Fibroblast of lung (primary cell): Measurements from ENCODE around the gene PACC1. TPM values are rescaled to one million over a fixed set of nuclear protein-coding genes. Genes with fewer than 3 reads are reported as not detected.
A peak's percentile ranks its signal among the peaks of the same experiment; 100 is the strongest.

Experiments used
- DNase-seq, 2 donors: peaks; one replicate each; pipeline versions ENCODE4 v3.0.0 to v3.0.0-alpha.2; 2010; ENCODE audit warnings: low read depth in 2 of 2
- H2AFZ ChIP-seq: 2 replicates; pipeline ENCODE4 v1.5.1; 2012; ENCODE audit warnings: low read length, control low read depth, inconsistent platforms
- H3K27ac ChIP-seq: 2 replicates; pipeline ENCODE4 v1.5.1; 2011; ENCODE audit warnings: low read length, control low read depth; ENCODE audit not compliant: insufficient read depth
- H3K27me3 ChIP-seq: 2 replicates; pipeline ENCODE4 v1.5.1; 2011; ENCODE audit warnings: mild to moderate bottlenecking, low read length; ENCODE audit not compliant: control insufficient read depth, insufficient read depth
- H3K36me3 ChIP-seq: 2 replicates; pipeline ENCODE4 v1.5.1; 2011; ENCODE audit warnings: low read length; ENCODE audit not compliant: control insufficient read depth, insufficient read depth
- H3K4me1 ChIP-seq: 2 replicates; pipeline ENCODE4 v1.5.1; 2011; ENCODE audit warnings: low read length; ENCODE audit not compliant: control insufficient read depth, insufficient read depth; ENCODE audit errors: extremely low read depth
- H3K4me2 ChIP-seq: 2 replicates; pipeline ENCODE4 v1.5.1; 2011; ENCODE audit warnings: low read length, control low read depth; ENCODE audit not compliant: insufficient read depth; ENCODE audit errors: extremely low read depth
- H3K4me3 ChIP-seq, 4 experiments: fragments of 200-600 bp in 1 of 4; sonication (generic) in 1 of 4; replicated peaks in 1 of 4; 2 replicates each; pipeline ENCODE4 v1.5.1; 2011 to 2016; ENCODE audit warnings: low read length in 4 of 4, low read depth in 3 of 4, mild to moderate bottlenecking in 3 of 4, control low read depth in 2 of 4, inconsistent platforms in 1 of 4, mixed read lengths in 1 of 4; ENCODE audit not compliant: insufficient read depth in 1 of 4; ENCODE audit errors: control extremely low read depth in 1 of 4
- H3K79me2 ChIP-seq: 2 replicates; pipeline ENCODE4 v1.5.1; 2012; ENCODE audit warnings: mild to moderate bottlenecking, low read length, inconsistent platforms; ENCODE audit not compliant: control insufficient read depth, insufficient read depth
- H3K9ac ChIP-seq: 2 replicates; pipeline ENCODE4 v1.5.1; 2011; ENCODE audit warnings: mild to moderate bottlenecking, low read length, control low read depth; ENCODE audit not compliant: insufficient read depth
- H3K9me3 ChIP-seq: 2 replicates; pipeline ENCODE4 v1.5.1; 2012; ENCODE audit warnings: low read depth, low read length; ENCODE audit not compliant: control insufficient read depth, insufficient read depth
- H4K20me1 ChIP-seq: 2 replicates; pipeline ENCODE4 v1.5.1; 2011; ENCODE audit warnings: low read length; ENCODE audit not compliant: control insufficient read depth, insufficient read depth; ENCODE audit errors: extremely low read depth
- CTCF ChIP-seq, 2 donors: IDR thresholded peaks in 1 of 2; conservative IDR thresholded peaks in 1 of 2; 1 replicate in 1 of 2; 2 replicates in 1 of 2; pipeline ENCODE4 v1.5.1; 2011 to 2012; ENCODE audit warnings: low read length in 2 of 2, control low read depth in 1 of 2, inconsistent platforms in 1 of 2, low read depth in 1 of 2, mild to moderate bottlenecking in 1 of 2
- EZH2 ChIP-seq: IDR thresholded peaks from 2 replicates; pipeline ENCODE4 v1.5.1; 2012; ENCODE audit warnings: low read length, control low read depth, mild to moderate bottlenecking; ENCODE audit errors: missing control alignments
- polyA plus RNA-seq, 2 donors: library from polyadenylated mRNA; depleted of rRNA in 1 of 2; stranded (reverse) in 1 of 2; unstranded in 1 of 2; fragments of >200 nt; gene quantifications; 2 replicates each; pipeline ENCODE4 v1.2.1, GENCODE V29; 2011 to 2012; ENCODE audit warnings: missing spikeins in 1 of 2
- total RNA-seq: library from RNA; depleted of rRNA; stranded (reverse); fragments of >200 nt; gene quantifications from 2 replicates; pipeline ENCODE4 v1.2.1, GENCODE V29; 2014

PACC1 gene
- total and polyA plus RNA-seq, 2 donors (not counting 1 experiment from before 2014, with no cell fraction given), result 5.7 to 16.0 TPM

GRCh38 chr1:212368073-212368484 lies 46.6 kb downstream of the PACC1 start:
- no peak overlapping the region for H3K4me3 ChIP-seq
- H3K9ac ChIP-seq, result no peak overlapping the region
- peak; percentile 96 to 97 for TF ChIP-seq CTCF (conservative IDR thresholded peaks at IDR 0.05 in 1 of 2, IDR thresholded peaks at IDR 0.05 in 1 of 2; ENCODE audit: low read depth in 1 of 2, low read length in 2 of 2)
- no peak for TF ChIP-seq EZH2
- H3K4me1 ChIP-seq, result no peaks in the 10 kb centered on the region
- H2AFZ ChIP-seq, result no peak overlapping the region
- no peaks in the 10 kb centered on the region for H3K36me3 ChIP-seq
- no peak overlapping the region for H3K27ac ChIP-seq
- H3K27me3 ChIP-seq, result no peaks in the 10 kb centered on the region
- H3K9me3 ChIP-seq, result no peaks in the 10 kb centered on the region
- H4K20me1 ChIP-seq, result no peaks in the 10 kb centered on the region
- H3K4me2 ChIP-seq, result no peak overlapping the region
- H3K79me2 ChIP-seq, result no peaks in the 10 kb centered on the region
- DNase-seq, result peak; percentile 59 to 81

- Histone ChIP-seq H2AFZ (no peak overlapping the region), H3K27me3 (no peaks in the 10 kb centered on the region), H3K4me2 (no peak overlapping the region), H3K36me3 (no peaks in the 10 kb centered on the region), H3K4me1 (no peaks in the 10 kb centered on the region), H3K4me3 (no peak overlapping the region), H3K9me3 (no peaks in the 10 kb centered on the region), H4K20me1 (no peaks in the 10 kb centered on the region), H3K9ac (no peak overlapping the region), H3K79me2 (no peaks in the 10 kb centered on the region), H3K27ac (no peak overlapping the region)
- TF ChIP-seq CTCF (conservative IDR thresholded peaks at IDR 0.05 in 1 of 2, IDR thresholded peaks at IDR 0.05 in 1 of 2; ENCODE audit: low read depth in 1 of 2, low read length in 2 of 2) (no peak), EZH2 (no peak)
- DNase-seq, result no peak
Observed at GRCh38 chr1:212367474-212368072, 47.1 kb downstream of the PACC1 start.

- H2AFZ ChIP-seq, result no peak overlapping the region
- TF ChIP-seq CTCF (conservative IDR thresholded peaks at IDR 0.05 in 1 of 2, IDR thresholded peaks at IDR 0.05 in 1 of 2; ENCODE audit: low read depth in 1 of 2, low read length in 2 of 2) (no peak), EZH2 (no peak)
- no peaks in the 10 kb centered on the region for H3K4me1 ChIP-seq
- no peak overlapping the region for H3K9ac ChIP-seq
- no peaks in the 10 kb centered on the region for H3K9me3 ChIP-seq
- no peak overlapping the region for H3K27ac ChIP-seq
- H3K4me3 ChIP-seq, result no peak overlapping the region
- no peaks in the 10 kb centered on the region for H4K20me1 ChIP-seq
- H3K4me2 ChIP-seq, result no peak overlapping the region
- peak; percentile 50 to 59 for DNase-seq
- no peaks in the 10 kb centered on the region for H3K36me3 ChIP-seq
- H3K79me2 ChIP-seq, result no peaks in the 10 kb centered on the region
- no peaks in the 10 kb centered on the region for H3K27me3 ChIP-seq
Observed at GRCh38 chr1:212366901-212367300, 47.8 kb downstream of the PACC1 start.
